ENCODE measurements around the gene CENPF.

GRCh38 chr1:214700437-214700836 is 97.4 kb downstream of the CENPF start:
- TF ChIP-seq POLR2AphosphoS5 (IDR thresholded peaks at IDR 0.05) (no peak), POLR2A (IDR thresholded peaks at IDR 0.05) (no peak)
- TF ChIP-seq, protein P1, sequence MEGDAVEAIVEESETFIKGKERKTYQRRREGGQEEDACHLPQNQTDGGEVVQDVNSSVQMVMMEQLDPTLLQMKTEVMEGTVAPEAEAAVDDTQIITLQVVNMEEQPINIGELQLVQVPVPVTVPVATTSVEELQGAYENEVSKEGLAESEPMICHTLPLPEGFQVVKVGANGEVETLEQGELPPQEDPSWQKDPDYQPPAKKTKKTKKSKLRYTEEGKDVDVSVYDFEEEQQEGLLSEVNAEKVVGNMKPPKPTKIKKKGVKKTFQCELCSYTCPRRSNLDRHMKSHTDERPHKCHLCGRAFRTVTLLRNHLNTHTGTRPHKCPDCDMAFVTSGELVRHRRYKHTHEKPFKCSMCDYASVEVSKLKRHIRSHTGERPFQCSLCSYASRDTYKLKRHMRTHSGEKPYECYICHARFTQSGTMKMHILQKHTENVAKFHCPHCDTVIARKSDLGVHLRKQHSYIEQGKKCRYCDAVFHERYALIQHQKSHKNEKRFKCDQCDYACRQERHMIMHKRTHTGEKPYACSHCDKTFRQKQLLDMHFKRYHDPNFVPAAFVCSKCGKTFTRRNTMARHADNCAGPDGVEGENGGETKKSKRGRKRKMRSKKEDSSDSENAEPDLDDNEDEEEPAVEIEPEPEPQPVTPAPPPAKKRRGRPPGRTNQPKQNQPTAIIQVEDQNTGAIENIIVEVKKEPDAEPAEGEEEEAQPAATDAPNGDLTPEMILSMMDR (IDR thresholded peaks at IDR 0.05) = no peak

All from prostate gland (tissue), 2 donors.